Adrenal gland (tissue), 12 donors: ENCODE data around the gene RUBCNL. TPM values are rescaled to one million over a fixed set of nuclear protein-coding genes. Genes with fewer than 3 reads are reported as not detected.

ENCODE experiments used
- DNase-seq, 7 donors: peaks; one replicate each; pipeline ENCODE4 v3.0.0-alpha.2; 2019 to 2020
- H3K27ac ChIP-seq, 5 donors: fragments of 200-600 bp; sonication (generic) in 4 of 5; 1 replicate in 3 of 5; 2 replicates in 2 of 5; pipeline versions ENCODE4 v1.5.1 to v1.8.0; 2016 to 2020; ENCODE audit warnings: mild to moderate bottlenecking in 1 of 5
- H3K27me3 ChIP-seq: fragments of 200-600 bp; 2 replicates; pipeline ENCODE4 v1.8.0; 2021
- H3K36me3 ChIP-seq, 2 donors: fragments of 200-600 bp; replicated peaks in 1 of 2; 1 replicate in 1 of 2; 2 replicates in 1 of 2; pipeline versions ENCODE4 v1.5.1 to v1.8.0; 2018 to 2022
- H3K4me1 ChIP-seq, 2 donors: fragments of 200-600 bp; replicated peaks in 1 of 2; 1 replicate in 1 of 2; 2 replicates in 1 of 2; pipeline versions ENCODE4 v1.5.1 to v1.8.0; 2018 to 2021
- H3K4me3 ChIP-seq, 4 donors: fragments of 200-600 bp; sonication (generic) in 3 of 4; one replicate each; pipeline ENCODE4 v1.5.1; 2016 to 2018
- H3K9me3 ChIP-seq, 3 donors: fragments of 200-600 bp; sonication (generic) in 1 of 3; replicated peaks in 1 of 3; 1 replicate in 2 of 3; 2 replicates in 1 of 3; pipeline versions ENCODE4 v1.5.1 to v1.8.0; 2016 to 2021
- CTCF ChIP-seq, 6 experiments: fragments of 450-650 bp in 4 of 6; fragments of 200-600 bp in 2 of 6; sonication (generic) in 1 of 6; IDR thresholded peaks; 1 replicate in 5 of 6; 2 replicates in 1 of 6; pipeline versions ENCODE4 v1.5.1 to v1.8.0; 2016 to 2021; ENCODE audit warnings: antibody characterized with exemption in 6 of 6, mild to moderate bottlenecking in 2 of 6, moderate library complexity in 1 of 6
- POLR2A ChIP-seq, 2 donors: fragments of 450-650 bp; IDR thresholded peaks; one replicate each; pipeline ENCODE4 v1.6.1; 2017; ENCODE audit warnings: antibody characterized with exemption in 2 of 2, mild to moderate bottlenecking in 2 of 2, moderate library complexity in 1 of 2
- WGBS, 4 donors: extraction: QIAGEN DNeasy Blood & Tissue Kit in 2 of 4; methylation state at CpG; one replicate each; pipeline versions ENCODE4 v1.1.5 to v1.1.7; 2013 to 2017; 5-methylcytosine and 5-hydroxymethylcytosine counted together
- intact Hi-C, 2 donors: fragments of 100-400 bp; cut with DNase I; formaldehyde crosslinking; loops; one replicate each; pipeline versions ENCODE4 v1.14.1 to v1.15.0; 2022 to 2023
- polyA plus RNA-seq, 3 donors: library from polyadenylated mRNA; stranded (reverse); fragments of 200-250 nt in 2 of 3; fragments of 350-450 nt in 1 of 3; fragmentation: Illumina TruSeq in 1 of 3; extraction: RNeasy Lipid Tissue Mini Kit (QIAGEN cat#74804) in 1 of 3; gene quantifications; one replicate each; pipeline ENCODE4 v1.2.3, GENCODE V29; 2013 to 2014
- total RNA-seq, 9 donors: library from RNA; depleted of rRNA in 4 of 9; stranded (reverse); fragments of >200 nt in 4 of 9; fragments of 120-200 nt in 1 of 9; fragmentation: NEBNext Ultra II Directional in 1 of 9; extraction: Animal tissue kit (Norgen Biotek cat#: 25700) in 1 of 9; gene quantifications; one replicate each; pipeline versions ENCODE4 v1.1.0 to v1.2.4, GENCODE V29; 2013 to 2023
- donor health status: healthy with polysubstance abuse.
- donor health status: Bipolar disorder and iron deficiency.
- donor health status: DM: yes; HTN: yes; CAD: no.
- donor health status: DM: no; HTN: no; CAD: no.
- donor health status: DM: no; HTN: no; CAD: no.
- donor health status: DM: yes; HTN: yes; CAD: no.

The RUBCNL gene
- total and polyA plus RNA-seq, 12 donors = 0.81 to 7.9 (median 2.9) TPM

- Histone ChIP-seq H3K27ac (peak overlapping the region in 2 of 5 donors; percentile 57 to 87), H3K27me3 (no peaks in the 10 kb centered on the region), H3K4me3 (no peak overlapping the region), H3K4me1 (peaks cover 7 to 18% of the 10 kb centered on the region in 2 donors), H3K9me3 (no peaks in the 10 kb centered on the region), H3K36me3 (no peaks in the 10 kb centered on the region)
- WGBS, 4 donors = 56 to 61% (median 57%) methylated on average over 3 of the region's 3 CpGs
- TF ChIP-seq POLR2A (IDR thresholded peaks at IDR 0.05) (no peak), CTCF (IDR thresholded peaks at IDR 0.05) (no peak)
- intact Hi-C loops = loop anchor here in 1 of 2 donors (10.0 kb wide), 1 partner anchor 143 kb away; no protein-coding TSS in a partner anchor
- no peak for DNase-seq
These were observed 89.7 kb downstream of the RUBCNL start for GRCh38 chr13:46297361-46297811.

- peaks cover 7 to 18% of the 10 kb centered on the region in 2 donors for H3K4me1 ChIP-seq
- no peaks in the 10 kb centered on the region for H3K36me3 ChIP-seq
- WGBS, 4 donors = 48 to 69% (median 58%) methylated on average over 3 of the region's 3 CpGs
- no peaks in the 10 kb centered on the region for H3K27me3 ChIP-seq
- no peaks in the 10 kb centered on the region for H3K9me3 ChIP-seq
- no peak for TF ChIP-seq POLR2A (IDR thresholded peaks at IDR 0.05)
- no peak for TF ChIP-seq CTCF (IDR thresholded peaks at IDR 0.05)
- intact Hi-C loops = loop anchor here in 1 of 2 donors (10.0 kb wide), 1 partner anchor 142 kb away; no protein-coding TSS in a partner anchor
- peak overlapping the region in 3 of 5 donors; percentile 1 to 87 (median 57) for H3K27ac ChIP-seq
- no peak for DNase-seq
- H3K4me3 ChIP-seq = no peak overlapping the region
These were observed 90.1 kb downstream of the RUBCNL start for GRCh38 chr13:46296921-46297320.

GRCh38 chr13:46296115-46296822 lies 90.8 kb downstream of the RUBCNL start:
- intact Hi-C loops = loop anchor here in 1 of 2 donors (10.0 kb wide), 1 partner anchor 141 kb away; no protein-coding TSS in a partner anchor
- DNase-seq = no peak
- TF ChIP-seq CTCF (IDR thresholded peaks at IDR 0.05) (no peak), POLR2A (IDR thresholded peaks at IDR 0.05) (no peak)
- Histone ChIP-seq H3K4me3 (no peak overlapping the region), H3K36me3 (no peaks in the 10 kb centered on the region), H3K27me3 (no peaks in the 10 kb centered on the region), H3K9me3 (no peaks in the 10 kb centered on the region), H3K27ac (peak overlapping the region in 4 of 5 donors; percentile 1 to 87 (median 32)), H3K4me1 (peaks cover 7 to 18% of the 10 kb centered on the region in 2 donors)
- WGBS, 4 donors = 61 to 68% (median 64%) methylated on average over 3 of the region's 3 CpGs

GRCh38 chr13:46295491-46296114 lies 91.4 kb downstream of the RUBCNL start:
- Histone ChIP-seq H3K9me3 (no peaks in the 10 kb centered on the region), H3K4me3 (no peak overlapping the region), H3K36me3 (no peaks in the 10 kb centered on the region), H3K27ac (peak overlapping the region in 2 of 5 donors; percentile 57 to 87), H3K4me1 (peaks cover 7 to 18% of the 10 kb centered on the region in 2 donors), H3K27me3 (no peaks in the 10 kb centered on the region)
- TF ChIP-seq CTCF (IDR thresholded peaks at IDR 0.05) = no peak
- TF ChIP-seq POLR2A (IDR thresholded peaks at IDR 0.05) = no peak
- 46 to 55% (median 52%) methylated on average over 7 of the region's 7 CpGs for WGBS, 4 donors
- DNase-seq = peak in 4 of 7 donors; percentile 39 to 64 (median 50)
- intact Hi-C loops = loop anchor here in 1 of 2 donors (10.0 kb wide), 1 partner anchor 141 kb away; no protein-coding TSS in a partner anchor
